GM18861 (cell line): ENCODE measurements around the gene GZMH.
"Not testable (repeated sequence)": the region's sequence is repeated elsewhere in the genome, so short reads cannot be mapped to it uniquely, and the experiment has no call there.

Experiments
- ATAC-seq: cut with Tn5 transposase; IDR thresholded peaks from one replicate; pipeline ENCODE4 v1.9.1; 2021; ENCODE audit not compliant: unreplicated experiment

GZMH gene, protein sequence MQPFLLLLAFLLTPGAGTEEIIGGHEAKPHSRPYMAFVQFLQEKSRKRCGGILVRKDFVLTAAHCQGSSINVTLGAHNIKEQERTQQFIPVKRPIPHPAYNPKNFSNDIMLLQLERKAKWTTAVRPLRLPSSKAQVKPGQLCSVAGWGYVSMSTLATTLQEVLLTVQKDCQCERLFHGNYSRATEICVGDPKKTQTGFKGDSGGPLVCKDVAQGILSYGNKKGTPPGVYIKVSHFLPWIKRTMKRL

DNA sequence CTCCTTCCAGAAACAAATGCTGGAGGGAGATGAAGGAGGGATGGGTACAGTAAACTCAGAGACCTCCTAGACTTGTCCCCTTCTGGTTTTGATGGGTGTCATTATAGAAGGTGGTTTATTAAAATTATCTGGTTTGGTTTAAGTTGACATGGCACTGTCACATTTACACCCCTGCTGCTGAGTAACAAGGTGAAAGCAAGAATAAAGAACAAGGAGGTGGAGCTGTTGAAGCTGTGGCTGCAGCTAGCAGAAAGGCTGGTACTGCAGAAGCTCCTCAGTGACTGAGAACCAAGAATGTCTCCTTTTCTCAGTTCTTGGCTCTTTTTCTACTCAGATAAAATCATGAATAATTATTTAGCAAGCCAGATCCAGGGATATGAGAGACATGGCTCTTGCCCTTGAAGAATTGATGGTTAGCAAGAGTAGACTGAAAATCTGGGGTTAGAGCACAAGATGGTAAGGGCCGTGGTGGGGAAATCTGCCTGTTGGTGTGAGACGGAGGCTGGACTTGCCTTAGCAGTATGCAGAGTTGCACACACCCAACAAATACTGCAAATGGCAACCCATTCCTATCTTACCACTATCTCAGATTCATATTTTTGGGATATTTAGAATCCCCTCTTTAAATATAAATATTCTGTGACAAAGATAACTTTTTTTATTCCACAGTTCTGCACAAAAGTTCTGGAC lies at the start of gene GZMH:
GZMH (minus strand) TSS at position 31 of the 690 bp plus-strand sequence. CDS start 72 bp downstream, outside the sequence.
- ATAC-seq: no peak

DNA sequence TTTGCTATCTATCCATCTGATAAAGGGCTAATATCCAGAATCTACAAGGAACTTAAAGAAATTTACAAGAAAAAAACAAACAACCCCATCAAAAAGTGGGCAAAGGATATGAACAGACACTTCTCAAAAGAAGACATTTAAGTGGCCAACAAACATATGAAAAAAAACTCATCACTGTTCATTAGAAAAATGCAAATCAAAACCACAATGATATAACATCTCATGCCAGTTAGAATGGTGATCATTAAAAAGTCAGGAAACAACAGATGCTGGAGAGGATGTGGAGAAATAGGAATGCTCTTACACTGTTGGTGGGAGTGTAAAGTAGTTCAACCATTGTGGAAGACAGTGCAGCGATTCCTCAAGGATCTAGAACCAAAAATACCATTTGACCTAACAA lies 38.9 kb upstream of the GZMH start:
- ATAC-seq: not testable (repeated sequence)

DNA sequence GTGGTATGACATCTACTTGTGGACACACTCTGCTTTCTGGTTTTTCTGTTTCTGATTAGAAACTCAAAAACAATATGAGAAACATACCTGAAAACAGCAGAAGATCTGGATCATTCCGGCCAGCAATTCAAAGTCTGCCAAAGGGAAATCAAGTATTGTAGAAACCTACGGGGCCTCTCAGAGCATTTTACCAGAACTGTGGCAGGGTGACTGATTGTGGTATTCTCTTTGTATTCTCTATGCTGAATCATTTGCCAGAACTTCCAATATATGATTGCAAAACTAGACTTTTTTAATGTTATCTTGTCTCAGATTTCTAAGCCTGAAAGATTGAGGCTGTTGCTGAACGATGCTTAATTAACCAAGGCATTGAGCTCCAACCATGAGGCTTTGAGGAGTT lies 30.4 kb upstream of the GZMH start:
- no peak for ATAC-seq

DNA sequence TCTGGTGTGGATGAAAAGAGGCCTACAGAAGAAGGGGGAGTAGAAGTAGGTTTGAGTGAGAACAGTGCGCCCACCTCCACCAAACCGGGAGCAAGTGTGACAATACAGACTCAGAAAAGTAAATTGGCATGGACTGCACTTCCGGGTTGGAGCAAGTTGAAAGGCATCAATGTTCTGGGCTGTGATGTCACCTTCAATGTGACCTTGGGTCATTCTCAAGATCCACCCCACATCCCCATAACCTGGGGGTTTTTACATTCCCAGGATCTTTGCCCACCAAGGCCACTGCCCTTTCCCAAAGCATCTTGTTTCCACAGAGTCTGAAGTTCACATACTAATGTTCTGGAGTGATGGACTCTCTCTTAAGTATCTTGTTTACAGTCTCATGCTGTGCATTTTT lies 29.8 kb upstream of the GZMH start:
- no peak for ATAC-seq

DNA sequence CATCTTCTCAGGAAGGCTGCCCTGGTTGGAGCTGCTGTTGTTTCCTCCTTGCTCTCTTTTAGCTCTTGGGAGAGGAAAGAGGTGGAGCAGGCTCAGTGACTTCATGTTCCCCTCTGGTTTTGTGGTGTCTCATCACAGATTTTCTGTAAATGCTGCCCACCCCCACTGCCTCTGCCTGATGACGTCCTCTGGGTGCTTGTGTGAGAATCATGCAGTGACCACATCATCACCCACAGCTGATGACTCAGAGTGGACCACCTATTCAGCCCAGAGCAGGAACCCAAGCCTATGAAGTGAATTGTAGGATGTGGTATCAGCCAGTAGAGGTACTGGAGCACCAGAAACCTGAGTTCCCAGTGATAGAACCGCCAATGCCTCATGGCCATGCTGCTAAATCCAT lies 24.7 kb upstream of the GZMH start, which contains the start of gene GZMB:
GZMB (minus strand) TSS at position 33 of the 400 bp plus-strand sequence; CDS start at position 3, 30 bp downstream.
- no peak for ATAC-seq

DNA sequence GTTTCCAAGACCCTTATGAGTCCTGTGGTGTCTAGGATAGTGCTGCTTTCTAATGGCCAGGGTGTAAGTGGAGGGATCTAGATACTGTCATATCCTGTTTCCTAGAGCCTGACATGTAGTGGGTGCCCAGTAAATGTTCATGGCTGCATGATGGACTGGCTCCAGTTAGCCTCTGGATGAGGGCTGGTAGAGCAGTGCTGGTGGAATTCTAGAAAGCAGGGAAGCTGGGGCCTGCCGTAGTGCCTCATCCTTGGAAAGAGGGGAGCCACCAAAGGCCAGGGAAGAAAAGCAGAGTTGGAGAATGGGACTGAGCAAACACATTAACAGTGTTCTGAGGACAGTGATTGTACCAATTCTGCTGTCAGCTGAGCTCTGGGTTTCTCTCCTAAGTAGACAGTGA lies 23.9 kb upstream of the GZMH start:
- ATAC-seq: no peak

DNA sequence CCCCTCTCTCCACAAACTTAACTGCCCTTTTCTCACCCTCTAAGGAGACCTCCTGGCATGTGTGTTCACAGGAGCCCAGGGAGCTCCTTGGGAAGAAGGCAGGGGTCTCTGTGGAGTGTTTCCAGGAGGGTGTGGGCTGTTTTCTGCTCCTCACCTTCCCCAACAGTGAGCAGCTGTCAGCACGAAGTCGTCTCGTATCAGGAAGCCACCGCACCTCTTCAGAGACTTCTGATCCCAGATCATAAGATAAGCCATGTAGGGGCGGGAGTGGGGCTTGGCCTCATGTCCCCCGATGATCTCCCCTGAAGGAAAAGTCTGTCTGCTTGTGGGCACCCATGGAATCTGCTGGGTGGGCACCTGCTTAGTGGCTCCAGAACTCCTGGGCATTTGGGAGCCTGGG lies 23.3 kb upstream of the GZMH start:
- no peak for ATAC-seq

DNA sequence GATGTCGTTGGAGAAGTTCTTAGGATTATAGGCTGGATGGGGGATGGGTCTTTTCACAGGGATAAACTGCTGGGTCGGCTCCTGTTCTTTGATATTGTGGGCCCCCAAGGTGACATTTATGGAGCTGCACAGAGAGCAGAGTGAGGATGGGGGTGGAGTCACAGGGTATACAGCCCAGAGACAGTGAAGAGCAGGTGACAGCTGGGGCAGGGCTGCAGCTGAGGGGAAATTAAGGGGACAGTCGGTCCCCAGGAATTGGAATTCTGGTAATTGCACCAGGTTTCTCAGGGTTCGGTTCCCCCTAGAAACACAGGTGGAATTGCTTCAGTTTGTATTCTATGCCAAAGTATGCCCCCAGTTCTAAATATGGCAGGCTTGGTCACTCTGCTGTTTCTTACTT lies 22.9 kb upstream of the GZMH start:
- no peak for ATAC-seq

DNA sequence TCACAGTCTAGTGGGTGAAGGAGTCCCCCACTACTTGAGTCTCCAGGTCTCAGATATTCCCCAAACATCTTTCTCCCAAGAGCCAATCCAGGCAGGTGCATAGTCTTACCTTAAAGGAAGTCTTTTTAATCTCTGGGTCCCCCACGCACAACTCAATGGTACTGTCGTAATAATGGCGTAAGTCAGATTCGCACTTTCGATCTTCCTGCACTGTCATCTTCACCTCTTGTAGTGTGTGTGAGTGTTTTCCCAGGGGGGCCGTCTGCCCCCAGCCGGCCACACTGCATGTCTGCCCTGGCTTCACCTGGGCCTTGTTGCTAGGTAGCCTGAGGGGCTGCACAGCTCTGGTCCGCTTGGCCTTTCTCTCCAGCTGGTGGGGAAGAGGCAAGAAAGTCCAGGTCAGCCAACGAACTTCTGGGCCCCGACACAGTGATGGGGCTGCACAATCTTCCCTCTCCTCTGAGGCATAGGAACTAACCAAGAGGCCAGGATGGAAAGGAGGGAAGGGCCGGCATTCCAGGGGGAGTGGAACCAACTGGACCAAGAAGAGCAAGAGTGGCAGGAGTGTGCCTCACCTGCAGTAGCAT lies 22.4 kb upstream of the GZMH start:
- ATAC-seq: no peak

DNA sequence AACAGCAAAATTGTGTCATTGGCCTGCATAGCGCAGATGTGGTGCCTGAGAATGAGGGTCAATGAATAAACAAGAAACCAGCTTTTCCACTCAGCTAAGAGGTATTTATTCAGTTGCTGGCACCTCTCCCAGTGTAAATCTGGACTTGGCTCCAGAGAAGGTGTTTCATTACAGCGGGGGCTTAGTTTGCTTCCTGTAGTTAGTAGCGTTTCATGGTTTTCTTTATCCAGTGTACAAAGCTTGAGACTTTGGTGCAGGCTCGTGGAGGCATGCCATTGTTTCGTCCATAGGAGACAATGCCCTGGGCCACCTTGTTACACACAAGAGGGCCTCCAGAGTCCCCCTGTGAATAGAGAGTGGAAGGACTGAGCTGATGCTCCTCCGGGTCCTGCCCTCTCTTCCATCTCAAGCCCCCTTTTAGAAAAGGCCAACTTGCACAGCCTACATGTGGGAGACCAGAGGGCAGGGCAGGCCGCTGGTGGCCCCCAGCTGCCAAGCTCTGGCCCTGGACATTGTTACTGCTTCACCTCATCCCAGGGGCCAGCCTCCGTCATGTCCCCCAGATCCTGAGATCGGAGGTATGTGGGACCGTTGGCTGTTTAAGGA lies 21.5 kb upstream of the GZMH start:
- ATAC-seq: no peak

DNA sequence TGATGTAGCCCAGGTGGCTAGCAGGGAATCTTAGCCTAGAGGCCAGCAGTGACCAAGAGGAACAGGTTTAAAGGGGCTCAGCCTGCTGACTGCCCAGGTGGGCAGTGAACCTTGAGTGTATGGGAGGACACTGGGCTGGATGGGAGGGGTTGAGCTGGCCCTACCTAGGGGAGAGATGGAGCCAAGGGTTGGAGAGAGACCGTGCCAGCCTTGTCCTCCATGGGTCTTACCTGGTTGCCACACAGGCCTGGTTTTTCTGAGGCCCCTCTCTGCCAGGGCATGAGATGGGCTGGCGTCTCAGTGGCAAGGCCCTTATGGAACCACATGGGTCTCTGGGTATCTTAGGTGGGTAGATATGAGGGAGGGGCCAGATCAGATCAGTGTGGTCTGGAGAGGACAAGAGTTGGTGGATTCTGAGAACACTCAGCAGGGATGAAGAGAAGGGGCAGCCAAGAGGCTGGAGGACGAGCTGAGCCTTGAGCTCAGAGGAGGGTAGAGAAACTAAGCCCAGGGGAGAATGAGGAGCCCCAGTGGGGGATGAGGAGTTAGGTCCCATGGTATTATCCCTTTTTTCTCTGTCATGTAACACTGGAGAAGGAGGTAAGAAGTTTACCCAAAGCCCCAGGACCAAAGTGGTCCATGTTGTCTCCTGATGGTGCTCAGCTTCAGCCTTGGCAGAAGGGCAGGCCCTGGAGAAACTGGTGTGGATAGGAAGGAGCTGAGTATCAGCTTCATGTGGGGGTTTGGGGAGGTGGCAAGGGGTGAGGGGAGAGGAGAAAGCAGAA lies 20.8 kb upstream of the GZMH start:
- ATAC-seq: no peak

DNA sequence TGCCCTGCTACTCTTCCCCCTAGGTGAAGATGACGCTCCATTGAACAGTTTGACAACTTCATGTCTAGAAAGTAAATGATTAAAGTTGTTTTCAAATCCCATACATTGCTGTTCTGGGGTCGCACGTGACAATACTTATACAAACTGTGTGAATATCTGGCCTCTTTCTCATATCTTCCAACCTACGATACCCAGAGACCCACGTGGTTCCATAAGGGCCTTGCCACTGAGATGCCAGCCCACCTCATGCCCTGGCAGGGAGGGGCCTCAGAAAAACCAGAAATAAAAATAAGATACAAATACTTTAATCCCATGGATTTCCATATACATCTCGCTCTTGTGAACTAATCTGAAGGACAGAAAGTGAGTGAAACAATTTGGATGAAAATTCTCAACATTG lies 20.0 kb upstream of the GZMH start:
- ATAC-seq: no peak

DNA sequence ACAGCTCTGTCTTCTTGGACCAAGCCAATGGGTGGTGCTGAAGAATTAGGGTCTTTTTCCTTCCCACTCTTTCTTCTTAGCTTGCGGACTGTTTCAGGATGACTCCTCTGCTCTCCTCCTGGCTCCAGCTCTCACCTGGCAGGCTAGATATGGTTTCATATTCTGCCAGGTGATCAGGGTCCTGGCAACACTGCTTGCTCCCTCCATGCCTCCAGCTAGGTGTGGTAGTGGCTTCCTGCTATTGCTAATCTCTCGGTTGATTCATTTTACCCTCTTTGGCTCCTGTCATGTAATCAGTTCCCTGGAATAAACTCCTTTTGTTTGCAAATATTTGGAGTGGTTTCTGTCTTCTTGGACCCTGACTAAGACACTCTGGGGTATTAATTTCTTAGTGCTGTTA lies 4.3 kb upstream of the GZMH start:
- ATAC-seq: no peak

DNA sequence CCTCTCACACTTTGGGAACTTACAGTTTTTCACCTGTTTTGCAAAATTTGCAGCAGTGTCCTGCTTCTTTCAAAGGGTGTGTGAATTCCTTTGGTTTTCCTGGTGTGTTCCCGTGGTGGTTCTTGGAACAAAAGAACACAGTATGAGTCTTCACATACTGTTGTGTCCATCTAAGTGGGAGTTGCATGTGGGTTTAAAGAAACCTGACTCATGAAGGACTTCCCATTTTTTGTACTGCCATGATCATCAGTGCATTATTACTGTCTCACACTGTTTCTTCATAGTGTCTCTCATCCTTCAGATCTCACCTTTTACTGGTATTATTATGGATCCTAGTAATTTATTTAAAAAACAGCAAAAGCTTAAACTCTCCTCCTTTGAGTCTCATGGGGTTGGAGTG lies 3.8 kb upstream of the GZMH start:
- no peak for ATAC-seq

DNA sequence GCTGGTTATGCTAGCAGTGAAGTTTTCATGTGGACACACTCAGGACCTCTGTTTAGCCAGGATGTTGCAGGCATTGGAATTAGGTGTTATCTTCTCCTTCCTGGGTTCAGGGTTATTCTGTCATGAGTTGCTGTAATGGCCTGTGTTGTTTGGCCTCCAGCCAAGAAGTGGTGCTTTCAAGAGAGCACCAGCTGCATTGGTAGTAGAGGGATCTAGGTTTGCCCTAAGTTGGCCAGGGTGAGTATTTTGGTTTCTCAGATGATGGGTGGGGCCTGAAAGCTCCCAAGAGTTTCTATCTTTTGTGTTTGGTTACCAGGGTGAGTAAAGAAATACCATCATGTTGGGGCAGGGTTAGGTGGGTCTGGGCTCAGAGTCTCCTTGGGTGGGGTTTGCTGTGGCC lies 2.7 kb upstream of the GZMH start:
- ATAC-seq: no peak

DNA sequence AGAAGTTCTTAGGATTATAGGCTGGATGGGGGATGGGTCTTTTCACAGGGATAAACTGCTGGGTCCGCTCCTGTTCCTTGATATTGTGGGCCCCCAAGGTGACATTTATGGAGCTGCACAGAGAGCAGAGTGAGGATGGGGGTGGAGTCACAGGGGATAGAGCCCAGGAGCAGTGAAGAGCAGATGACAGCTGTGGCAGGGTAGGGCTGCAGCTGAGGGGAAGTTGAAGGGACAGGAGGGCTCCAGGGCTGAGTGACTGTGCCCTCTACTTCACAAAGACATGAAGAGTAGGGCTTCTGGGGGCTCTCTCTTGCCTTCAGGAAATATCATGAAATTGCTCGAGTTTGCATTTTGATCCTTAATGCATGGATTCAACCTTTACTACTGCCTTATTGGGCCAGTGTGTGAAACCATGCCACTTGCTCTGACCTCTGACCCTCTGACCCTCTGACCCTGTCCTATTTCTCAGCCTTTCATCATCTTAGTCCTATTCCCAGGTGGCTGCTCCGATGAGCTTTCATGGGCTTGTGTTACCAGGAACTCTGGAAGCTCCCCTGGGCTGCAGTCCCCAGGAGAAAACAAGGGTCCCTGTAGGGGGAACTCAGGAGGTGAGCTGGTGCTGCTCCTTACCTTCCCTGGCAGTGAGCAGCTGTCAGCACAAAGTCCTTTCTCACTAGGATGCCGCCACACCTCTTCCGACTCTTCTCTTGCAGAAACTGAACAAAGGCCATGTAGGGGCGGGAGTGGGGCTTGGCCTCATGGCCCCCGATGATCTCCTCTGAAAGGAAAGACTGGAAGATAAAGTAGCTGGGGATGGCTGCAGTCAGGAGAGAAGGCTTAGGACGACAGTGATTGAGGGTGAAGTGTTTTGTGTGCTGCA lies 1.6 kb downstream of the GZMH start:
- no peak for ATAC-seq

DNA sequence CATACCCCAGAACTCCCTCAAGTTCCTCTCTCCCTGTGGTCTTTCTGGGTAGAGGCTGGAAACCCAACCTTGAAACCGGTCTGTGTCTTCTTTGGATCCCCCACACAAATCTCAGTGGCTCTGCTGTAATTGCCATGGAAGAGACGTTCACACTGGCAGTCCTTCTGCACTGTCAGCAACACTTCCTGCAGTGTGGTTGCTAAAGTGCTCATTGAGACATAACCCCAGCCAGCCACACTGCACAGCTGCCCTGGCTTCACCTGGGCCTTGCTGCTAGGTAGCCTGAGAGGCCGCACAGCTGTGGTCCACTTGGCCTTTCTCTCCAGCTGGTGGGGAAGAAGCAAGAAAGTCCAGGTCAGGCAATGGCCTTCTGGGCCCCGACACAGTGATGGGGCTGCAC lies 2.4 kb downstream of the GZMH start:
- ATAC-seq: no peak

DNA sequence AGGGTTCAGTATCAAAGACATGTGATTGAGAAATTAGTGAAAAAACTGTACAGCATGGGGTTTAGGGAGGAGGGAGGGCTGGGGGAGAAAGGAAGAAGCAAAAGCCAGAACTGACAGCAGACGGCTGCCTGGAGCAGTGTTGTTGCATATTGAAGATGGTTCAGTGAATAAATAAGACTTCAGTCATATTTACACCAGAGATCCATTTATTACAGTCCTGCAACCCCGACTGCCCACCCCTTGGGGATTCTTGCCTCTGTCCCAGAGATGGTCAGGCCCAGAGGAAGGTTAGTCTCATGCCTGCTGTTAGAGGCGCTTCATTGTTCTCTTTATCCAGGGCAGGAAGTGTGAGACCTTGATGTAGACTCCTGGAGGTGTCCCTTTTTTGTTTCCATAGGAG lies 3.2 kb downstream of the GZMH start:
- ATAC-seq: no peak

DNA sequence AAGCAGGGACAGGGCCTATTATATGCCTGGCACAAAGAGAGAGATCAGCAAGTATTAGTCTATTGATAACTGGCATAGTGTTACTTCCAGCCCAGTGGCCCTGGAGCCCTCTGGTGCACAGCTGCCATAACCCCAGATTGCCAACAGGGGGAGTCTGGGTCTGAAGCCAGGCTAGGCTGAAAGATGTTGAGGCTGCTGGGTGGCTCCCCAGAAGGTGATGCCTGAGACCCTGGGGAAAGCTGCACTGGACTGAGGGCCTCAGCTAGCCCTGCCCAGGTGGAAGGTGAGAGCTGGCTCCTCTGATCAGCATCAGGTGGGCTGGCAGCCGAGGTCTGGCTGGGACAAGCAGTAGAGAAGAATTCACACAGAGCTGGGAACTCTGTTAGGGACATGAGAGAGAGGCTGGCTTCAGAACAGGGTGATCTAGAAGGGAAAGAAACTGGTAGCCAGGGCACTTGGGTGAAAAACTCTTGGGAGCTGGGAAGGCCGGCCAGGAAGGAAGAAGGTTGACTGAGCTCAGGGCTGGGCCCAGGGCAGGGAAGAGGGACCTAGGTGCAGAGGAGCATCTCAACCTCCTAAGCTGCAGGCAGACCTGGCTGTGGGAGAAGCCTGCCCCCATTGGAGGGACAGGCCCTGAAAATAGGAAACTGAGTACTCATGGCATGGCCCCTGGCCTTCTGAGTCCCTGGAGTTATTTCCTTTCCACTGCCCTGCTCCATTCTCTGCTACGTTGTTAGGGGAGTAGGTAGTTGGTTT lies 3.9 kb downstream of the GZMH start:
- ATAC-seq: peak; percentile 89

DNA sequence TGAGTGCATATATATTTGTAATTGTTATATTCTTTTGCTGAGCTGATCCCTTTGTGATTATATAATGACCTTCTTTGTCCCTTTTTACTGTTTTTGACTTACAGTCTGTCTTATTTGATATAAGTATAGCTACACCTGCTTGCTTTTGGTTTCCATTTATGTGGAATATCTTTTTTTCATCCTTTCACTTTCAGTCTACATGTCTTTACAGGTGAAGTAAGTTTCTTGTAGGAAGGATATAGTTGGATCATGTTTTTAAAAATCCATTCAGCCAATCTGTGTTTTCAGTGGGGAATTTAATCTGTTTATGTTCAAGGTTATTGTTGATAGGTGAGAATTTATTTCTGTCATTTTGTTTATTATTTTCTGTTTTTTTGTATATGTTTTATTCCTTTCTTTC lies 12.1 kb downstream of the GZMH start:
- no peak for ATAC-seq
